MV-4-11 (cell line): Measurements from ENCODE around the gene HTR1B.

Experiments used
- DNase-seq: peaks from one replicate; lab custom pipeline; 2025; lab: John Stamatoyannopoulos, UW

Gene HTR1B

GRCh38 chr6:77455271-77455670 lies 8.0 kb downstream of the HTR1B start:
- no peak for DNase-seq

DNA sequence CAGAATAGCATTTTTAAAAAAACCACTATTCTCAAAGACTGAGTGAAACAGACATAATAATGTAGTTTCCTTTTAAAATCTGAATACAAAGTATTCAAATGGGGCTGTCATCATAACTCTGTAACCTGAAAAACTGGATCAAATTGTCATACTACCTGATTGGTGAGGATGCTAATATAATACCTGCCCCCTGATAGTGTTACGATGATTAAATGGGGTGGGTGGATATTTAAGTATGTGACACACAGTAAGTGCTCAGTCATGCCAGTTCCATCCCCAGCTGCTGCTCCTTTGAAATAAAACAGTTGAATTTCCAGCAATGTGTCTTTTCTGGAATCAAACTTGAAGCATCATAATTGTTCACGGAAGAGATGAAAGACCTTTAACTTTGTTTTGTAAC lies 8.9 kb downstream of the HTR1B start:
- DNase-seq: no peak

GRCh38 chr6:77451466-77451865 lies 11.8 kb downstream of the HTR1B start:
- DNase-seq: no peak

GRCh38 chr6:77450924-77451323 lies 12.4 kb downstream of the HTR1B start:
- DNase-seq: no peak

DNA sequence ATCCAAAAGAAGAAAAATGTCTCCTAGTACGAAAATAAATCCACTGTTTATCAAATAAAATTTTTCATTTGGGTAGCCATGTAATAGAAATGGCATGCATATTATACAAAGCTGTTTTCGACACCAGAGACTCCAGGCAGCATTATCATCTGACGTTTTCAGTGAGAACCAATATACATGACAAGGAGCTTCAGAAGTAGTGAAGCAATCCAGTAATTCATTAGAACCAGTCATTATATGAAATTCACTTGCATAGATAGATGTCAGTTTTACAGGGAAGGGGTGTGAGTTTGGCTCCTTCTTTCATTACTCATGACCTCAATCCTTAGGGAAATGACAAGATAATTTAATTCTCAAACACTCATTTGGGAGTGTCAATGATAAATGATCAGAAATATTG lies 14.7 kb downstream of the HTR1B start:
- DNase-seq: no peak

DNA sequence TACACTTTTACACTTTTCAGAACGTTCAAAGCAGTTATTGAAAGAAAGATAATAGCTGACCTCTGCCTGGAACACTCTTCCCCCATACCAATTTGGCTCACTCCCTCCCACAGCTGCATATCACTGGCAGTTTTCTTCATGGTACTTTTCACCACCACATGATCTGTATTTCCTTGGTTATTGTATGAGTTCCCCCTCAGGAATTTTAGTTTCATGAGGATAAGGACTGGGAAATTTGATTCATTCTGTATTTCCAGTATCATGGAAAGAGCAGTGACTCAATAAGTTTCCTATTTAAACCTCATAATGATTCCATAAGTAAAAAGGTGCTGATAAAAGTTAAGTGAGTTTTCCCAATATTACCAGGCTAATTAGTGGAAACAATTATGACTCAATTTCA lies 16.0 kb downstream of the HTR1B start:
- no peak for DNase-seq

- DNase-seq: no peak
Measured at GRCh38 chr6:77446249-77446648, 17.0 kb downstream of the HTR1B start.

DNA sequence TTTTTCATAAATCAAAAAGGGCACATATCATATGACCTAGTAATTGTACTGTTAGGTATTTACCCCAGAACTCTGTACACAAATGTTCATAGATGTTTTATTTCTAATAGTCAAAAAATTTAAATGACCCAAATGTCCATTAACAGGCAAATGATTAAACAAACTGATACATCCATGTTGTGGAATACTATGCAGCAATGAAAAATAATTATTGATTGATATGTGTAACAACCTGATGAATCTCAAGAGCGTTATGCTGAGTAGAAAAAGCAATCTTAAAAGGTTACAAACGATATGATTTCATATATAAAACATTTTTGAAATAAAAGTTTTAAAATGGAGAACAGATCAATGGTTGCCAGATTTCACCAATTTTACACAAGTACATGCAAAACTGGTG lies 18.1 kb downstream of the HTR1B start:
- no peak for DNase-seq

DNA sequence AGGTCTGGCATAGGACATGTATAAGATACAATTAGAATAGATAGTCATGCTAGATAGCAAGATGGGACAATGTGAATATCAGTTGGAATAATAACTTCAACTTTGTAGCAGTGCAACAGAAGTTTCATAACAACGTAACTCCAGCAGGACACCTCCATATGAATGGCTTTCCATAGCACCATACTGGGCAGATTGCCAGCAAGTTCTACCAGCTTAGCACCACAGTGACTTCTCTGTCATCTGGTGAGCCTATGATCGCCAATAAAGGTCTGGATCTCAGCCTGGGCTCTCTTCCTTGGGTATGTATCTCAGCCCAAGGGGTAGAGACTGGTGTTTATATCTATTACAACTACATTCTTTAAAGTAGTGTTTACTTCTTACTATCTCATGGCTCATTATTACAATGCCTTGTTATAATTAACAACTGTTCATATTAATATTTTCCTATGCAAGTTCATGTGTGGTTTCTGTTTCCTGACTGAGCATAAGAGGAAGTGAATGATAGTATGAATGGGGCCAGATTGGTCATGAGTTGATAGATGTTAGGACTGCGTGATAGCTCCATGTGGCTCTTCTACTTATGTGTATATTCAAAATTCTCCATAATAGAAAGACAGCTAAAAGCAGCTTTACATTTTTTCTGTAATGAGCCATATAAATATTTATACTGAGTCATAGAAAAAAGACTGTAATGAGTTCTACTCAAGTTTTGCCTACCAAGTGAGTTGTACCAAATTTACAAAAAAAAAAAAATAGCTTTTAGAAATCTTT lies 22.9 kb downstream of the HTR1B start:
- DNase-seq: no peak

GRCh38 chr6:77433888-77434287 lies 29.4 kb downstream of the HTR1B start:
- DNase-seq: no peak

DNA sequence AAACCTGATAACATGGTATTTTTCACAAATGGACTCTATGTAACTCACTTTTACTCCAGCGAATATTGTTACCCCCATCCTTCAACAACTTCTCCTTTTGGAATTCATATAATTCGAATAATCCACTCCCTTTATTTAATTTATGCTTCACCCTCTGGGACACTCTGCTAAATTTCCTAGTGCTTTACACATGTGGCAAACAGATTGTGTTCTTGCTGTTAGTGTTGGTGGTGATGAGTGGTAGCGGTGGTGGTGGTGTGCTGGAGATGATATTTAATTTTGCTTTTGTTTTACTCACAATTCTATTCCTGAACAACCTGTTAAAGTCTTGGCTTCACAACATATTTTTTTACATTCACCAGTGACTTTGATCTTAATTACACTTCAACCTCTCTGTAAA lies 32.8 kb downstream of the HTR1B start:
- DNase-seq: no peak

- DNase-seq: no peak
Measured at GRCh38 chr6:77425671-77426070, 37.6 kb downstream of the HTR1B start.

GRCh38 chr6:77425216-77425615 lies 38.1 kb downstream of the HTR1B start:
- DNase-seq: no peak

- DNase-seq: no peak
Measured at GRCh38 chr6:77424761-77425160, 38.5 kb downstream of the HTR1B start.

DNA sequence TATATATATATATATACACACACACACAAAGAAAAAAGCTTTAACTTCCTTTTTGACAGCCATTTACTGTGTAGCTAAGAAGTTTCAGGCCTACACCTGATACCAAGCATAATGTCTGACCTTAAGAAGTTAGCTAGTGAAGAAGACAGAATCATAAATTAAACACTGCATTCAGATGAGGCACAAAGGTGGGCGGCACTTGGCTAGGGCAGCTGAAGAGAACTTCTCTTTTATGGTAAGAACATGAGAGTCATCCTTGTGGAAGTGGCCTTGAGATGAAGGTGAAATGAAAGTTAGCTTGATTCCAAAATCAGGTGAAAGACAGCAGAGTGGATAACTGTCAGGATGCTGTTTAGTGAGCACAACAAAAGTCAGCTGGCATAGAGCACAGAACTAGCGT lies 46.5 kb downstream of the HTR1B start:
- DNase-seq: no peak

DNA sequence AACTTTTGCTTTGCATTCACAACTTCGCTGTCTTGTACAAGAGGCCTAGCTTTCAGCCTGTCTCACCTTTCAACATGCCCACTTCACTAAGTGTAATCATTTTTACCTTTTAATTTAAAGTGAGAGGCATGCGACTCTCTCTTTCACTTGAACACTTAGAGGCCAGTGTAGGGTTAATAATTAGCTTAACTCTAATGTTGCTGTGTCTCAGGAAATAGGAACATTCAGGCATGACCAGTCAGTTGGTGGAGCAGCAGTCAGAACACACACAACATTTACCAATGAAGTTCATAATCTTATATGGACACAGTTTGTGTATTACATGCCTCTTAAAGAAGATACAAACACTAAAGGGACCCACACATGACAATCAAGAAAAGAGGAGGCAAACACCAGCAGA lies 47.6 kb downstream of the HTR1B start:
- no peak for DNase-seq
